ELF-1 (cell line): ENCODE data around the gene SGSM2.

Experiments used
- DNase-seq: peaks from one replicate; pipeline ENCODE4 v3.0.0-alpha.2; 2016; ENCODE audit warnings: low read depth, low spot score

The SGSM2 gene

GRCh38 chr17:2335726-2336214, 1.5 kb upstream of the SGSM2 start:
- peak; percentile 27 for DNase-seq

GRCh38 chr17:2336215-2336851, 968 bp upstream of the SGSM2 start, which contains the start of gene TSR1:
TSS of gene TSR1 (minus strand) at chr17:2336457. CDS start at chr17:2336427, 30 bp downstream.
- DNase-seq, result peak; percentile 93

GRCh38 chr17:2337544-2338314, 428 bp downstream of the SGSM2 start:
- peak; percentile 30 for DNase-seq

- DNase-seq, result peak; percentile 47
These were observed 985 bp downstream of the SGSM2 start for GRCh38 chr17:2338315-2338657.

GRCh38 chr17:2343421-2343820, 6.1 kb downstream of the SGSM2 start:
- DNase-seq, result no peak

- no peak for DNase-seq
These were observed 7.2 kb downstream of the SGSM2 start for GRCh38 chr17:2344528-2344927.

- DNase-seq, result peak; percentile 62
These were observed 9.2 kb downstream of the SGSM2 start for GRCh38 chr17:2346475-2346874.

GRCh38 chr17:2347805-2348685, 10.7 kb downstream of the SGSM2 start:
- peak; percentile 99 for DNase-seq

- DNase-seq, result no peak
These were observed 14.0 kb downstream of the SGSM2 start for GRCh38 chr17:2351269-2351668.

GRCh38 chr17:2354311-2354710, 17.0 kb downstream of the SGSM2 start:
- no peak for DNase-seq

GRCh38 chr17:2357237-2357636, 19.9 kb downstream of the SGSM2 start:
- no peak for DNase-seq

- no peak for DNase-seq
These were observed 20.7 kb downstream of the SGSM2 start for GRCh38 chr17:2357931-2358434.

GRCh38 chr17:2361010-2361760, 23.9 kb downstream of the SGSM2 start:
- no peak for DNase-seq

GRCh38 chr17:2362016-2362415, 24.7 kb downstream of the SGSM2 start:
- DNase-seq, result no peak

- DNase-seq, result no peak
These were observed 25.1 kb downstream of the SGSM2 start for GRCh38 chr17:2362416-2362815.

- DNase-seq, result no peak
These were observed 25.6 kb downstream of the SGSM2 start for GRCh38 chr17:2362881-2363280.

GRCh38 chr17:2363318-2363717, 26.0 kb downstream of the SGSM2 start:
- no peak for DNase-seq

GRCh38 chr17:2363851-2364762, 26.8 kb downstream of the SGSM2 start:
- DNase-seq, result no peak

- DNase-seq, result no peak
These were observed 27.4 kb downstream of the SGSM2 start for GRCh38 chr17:2364763-2365116.

- no peak for DNase-seq
These were observed 27.8 kb downstream of the SGSM2 start for GRCh38 chr17:2365132-2365531.
